RPMI7951 (cell line): ENCODE data around the gene HECTD4. TPM values are rescaled to one million over a fixed set of nuclear protein-coding genes. Genes with fewer than 3 reads are reported as not detected.

ENCODE experiments used
- DNase-seq: peaks from one replicate; pipeline ENCODE4 v3.0.0-alpha.2; 2012; ENCODE audit warnings: low read depth
- total RNA-seq: library from RNA; depleted of rRNA; stranded (reverse); fragments of >200 nt; shearing (Covaris generic); gene quantifications from 2 replicates; pipeline ENCODE4 v1.2.3, GENCODE V29; 2014

Gene HECTD4
- total RNA-seq, 1 experiment from 2014 or later, result 5.8 TPM

DNA sequence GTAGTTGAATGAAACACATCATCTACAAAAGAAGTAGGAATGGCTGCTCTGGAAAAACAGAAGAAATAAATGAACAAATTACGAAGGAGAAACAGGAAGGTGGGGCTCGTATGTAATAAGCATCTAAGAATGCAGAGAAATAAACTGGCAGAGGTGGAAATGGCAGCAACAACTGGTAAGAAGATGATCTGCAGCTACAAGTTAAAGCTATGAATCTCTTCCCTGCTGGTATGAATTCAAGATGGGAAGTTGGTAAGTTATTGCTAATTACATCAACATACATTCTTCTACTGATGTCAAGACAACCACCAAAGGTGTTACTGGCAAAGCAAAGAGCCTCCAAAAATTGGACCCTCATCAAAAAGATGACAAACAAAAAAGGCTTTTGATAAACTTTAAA lies 59.8 kb downstream of the HECTD4 start:
- no peak for DNase-seq

DNA sequence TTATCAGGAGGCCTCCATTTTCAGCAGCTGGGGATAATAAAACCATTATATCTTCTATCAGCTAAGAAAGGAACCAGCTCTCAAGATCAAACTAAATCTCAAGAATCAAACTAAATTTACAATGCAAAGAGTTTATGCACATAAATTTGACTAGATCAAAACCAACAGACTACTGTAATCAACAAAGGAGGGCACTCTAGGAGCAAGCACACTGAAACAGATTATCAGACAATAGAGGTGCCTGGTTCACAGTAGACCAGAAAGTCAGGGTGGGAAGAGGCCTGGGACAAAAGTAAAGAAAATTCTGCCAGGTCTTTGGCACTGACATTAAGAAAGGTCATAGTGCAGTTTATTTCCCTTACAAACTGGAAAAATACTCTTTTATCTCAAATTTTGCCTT lies 61.0 kb downstream of the HECTD4 start:
- DNase-seq, result no peak

DNA sequence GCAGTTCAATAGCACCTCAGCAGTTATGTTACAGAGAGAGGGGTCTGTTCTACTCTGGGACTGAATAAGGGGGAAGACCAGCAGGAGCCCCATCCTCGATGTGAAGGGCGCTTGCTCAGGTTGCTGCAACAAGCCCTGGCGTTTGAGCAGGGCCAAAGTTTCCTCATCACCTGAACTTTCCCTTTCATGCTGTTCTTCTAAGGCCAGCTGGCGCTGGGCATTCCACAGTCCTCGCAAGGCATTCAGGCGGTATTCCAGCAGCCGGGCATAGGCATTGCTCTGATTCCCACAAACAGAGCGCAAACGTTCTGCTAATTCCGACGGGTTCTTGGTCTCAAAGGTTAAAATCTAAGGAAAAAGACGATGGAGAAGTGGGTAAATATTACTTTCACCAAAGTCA lies 62.8 kb downstream of the HECTD4 start:
- DNase-seq, result no peak

DNA sequence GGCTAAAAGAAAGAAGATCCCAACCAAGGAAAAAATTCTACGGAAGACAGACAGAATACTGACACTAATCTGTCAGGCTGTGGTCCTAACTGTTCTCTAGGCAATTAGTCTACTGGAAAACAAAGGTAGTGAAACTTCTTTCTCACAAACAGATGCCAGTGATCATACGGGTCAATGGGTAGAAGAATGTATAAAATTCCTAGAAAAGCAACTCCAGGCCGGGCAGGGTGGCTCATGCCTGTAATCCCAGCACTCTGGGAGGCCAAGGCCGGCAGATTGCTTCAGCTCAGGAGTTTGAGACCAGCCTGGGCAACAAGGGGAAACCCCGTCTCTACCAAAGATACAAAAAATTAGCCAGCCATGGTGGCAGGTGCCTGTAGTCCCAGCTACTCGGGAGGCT lies 64.8 kb downstream of the HECTD4 start:
- DNase-seq, result no peak

DNA sequence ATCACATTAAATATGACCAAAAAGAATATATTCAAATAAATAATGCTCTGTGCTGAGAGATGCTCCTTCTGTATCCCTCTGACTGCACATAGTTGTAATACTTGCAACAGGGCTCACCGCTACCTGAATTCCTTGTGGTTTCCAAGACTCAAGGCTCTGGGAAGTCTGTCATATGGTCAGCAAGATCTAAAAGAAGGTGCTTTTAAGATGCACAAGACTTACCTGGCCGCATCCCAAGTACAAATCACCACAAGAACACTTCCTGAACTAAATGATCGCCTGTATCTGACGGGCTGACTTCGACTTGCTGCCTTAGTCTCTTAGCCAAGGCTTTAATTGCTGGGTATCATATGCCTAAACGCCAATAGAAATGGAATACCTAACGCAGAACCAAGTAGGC lies 67.2 kb downstream of the HECTD4 start:
- no peak for DNase-seq

DNA sequence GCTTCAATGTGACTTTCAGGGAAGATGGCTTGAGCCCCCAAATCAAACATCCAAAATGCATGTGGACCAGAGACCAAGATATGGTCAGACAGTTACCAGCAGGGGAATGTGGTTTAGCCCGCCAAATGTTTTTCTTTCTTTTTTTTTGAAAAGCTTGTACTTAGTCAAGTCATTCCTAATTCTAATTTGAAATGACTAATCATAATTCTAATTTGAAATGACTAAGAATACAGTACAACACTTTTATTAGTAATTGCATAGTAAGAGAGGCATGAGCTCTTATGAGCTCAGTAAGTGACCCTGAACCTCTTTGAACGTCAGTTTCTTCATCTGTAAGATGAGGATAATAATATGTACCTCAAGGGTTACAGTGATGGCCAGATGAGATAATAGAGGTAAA lies 72.4 kb downstream of the HECTD4 start:
- no peak for DNase-seq

DNA sequence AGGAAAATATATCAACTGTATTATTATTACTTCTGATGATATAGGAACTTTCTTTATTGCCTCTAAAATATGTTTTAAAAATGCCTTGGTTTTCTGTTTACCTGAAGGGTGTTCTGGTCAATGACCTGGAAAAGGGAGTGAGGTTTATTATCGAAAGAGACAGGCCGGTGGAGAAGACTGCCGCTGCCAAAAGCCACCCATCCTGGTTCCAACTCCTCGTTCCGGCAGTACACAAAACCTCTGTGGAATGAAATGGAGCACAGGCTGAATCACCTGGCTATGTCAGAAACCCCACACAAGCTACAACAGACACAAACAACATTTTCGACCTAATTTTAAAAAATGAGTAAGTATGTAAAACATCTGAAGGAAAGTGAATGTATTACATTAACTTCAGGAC lies 73.6 kb downstream of the HECTD4 start:
- no peak for DNase-seq

DNA sequence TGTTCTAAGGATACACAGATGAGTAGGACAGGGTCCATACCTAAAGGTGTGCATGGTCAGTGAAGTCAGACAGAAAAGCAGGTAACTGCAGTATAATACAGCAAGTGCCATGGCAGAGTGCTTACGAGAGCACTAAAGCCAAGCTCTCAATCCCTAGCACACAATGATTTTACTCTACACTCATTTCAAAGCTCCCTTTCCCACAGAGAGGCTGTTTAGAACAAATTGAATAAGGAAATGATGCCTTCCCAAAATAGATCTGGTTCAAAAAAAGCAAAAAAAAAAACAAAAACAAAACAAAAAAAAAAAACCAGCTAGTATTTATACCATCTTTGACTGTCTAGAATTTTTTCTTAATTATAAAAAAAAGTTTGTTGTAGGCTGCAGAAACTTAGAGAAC lies 74.1 kb downstream of the HECTD4 start:
- no peak for DNase-seq

DNA sequence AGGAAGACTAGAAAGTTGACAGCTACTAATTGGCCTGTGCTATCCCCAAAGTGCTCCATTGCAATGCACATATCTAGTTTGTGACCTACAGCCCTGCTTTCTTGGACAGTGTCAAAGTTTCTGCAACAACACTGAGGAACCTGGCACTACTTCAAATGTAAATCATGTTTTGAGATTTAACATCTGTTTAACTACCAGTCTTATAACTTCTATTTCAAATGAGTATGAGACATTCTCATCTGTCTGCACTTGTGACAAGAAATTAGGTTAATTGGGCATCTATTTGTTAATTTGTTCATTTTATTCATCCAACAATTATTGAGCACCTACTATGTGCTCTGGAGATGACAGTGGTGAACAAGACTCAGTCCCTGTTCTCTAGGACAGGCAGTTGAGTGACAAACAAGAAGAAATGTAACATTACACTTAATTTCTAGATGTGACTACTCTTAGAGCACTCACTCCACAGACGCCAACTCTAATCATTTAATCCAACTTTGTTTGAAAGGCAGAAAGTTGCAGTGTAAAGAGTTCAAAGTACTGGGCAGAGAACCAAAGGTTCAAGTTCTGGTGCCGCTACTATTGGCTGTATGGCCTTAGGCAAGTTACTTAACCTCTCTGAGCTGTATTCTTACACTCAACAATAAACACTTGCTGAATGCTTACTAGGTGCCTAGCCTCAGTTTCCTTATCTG lies 74.8 kb downstream of the HECTD4 start:
- no peak for DNase-seq

DNA sequence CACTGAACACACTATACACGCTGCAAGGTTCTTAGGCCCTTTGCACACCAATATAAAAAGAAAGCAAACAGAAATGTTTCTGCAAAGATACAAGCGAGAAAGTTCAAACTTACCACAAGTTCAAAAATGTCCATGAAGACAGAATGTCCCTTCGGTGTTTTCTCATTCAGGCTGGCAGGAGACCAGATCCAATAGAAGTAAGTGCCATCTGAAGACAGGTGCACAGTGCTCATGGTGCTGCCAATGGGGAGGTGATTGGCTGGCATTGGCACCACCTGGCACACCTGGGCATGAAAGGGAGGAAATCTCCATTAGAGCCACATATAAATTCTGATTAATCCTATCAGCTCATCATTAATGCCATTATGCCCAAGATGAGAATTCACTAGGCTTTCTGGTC lies 76.3 kb downstream of the HECTD4 start:
- no peak for DNase-seq

DNA sequence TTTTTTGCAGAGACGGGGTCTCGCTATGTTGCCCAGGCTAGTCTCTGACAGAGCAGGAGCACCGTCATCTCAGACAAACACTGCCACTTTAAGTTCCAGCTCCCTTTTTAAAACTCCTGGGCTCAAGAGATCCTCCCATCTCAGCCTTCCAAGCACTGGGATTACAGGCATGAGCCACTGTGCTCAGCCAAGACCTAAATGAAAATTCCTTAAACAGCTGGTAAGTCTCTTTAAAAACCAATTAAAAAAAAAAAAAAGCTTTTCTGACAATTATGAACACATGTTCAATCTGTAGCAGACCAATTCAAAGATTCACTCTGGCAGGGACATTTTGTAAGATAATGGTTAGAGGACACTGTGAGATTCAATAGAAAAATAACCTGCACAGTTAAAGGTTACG lies 77.8 kb downstream of the HECTD4 start:
- DNase-seq, result no peak

DNA sequence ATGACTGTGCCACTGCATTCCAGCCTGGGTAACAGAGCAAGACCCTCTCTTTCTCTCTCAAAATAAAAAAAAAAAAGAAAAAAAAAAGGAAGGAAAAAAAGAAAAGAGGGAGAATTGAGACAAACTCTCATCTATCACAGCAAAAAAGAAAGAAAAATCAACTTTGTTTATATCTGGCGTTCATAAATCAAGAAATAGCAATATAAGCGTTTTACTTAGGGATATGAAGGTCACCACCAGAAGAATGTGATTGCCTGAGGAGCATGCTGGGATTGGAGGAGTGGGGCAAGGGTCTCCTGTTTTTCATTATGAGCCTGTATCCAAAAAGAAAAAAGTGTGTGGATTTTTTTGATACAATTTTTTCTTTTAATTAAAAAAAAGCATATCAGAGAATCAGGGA lies 78.4 kb downstream of the HECTD4 start:
- DNase-seq, result no peak

DNA sequence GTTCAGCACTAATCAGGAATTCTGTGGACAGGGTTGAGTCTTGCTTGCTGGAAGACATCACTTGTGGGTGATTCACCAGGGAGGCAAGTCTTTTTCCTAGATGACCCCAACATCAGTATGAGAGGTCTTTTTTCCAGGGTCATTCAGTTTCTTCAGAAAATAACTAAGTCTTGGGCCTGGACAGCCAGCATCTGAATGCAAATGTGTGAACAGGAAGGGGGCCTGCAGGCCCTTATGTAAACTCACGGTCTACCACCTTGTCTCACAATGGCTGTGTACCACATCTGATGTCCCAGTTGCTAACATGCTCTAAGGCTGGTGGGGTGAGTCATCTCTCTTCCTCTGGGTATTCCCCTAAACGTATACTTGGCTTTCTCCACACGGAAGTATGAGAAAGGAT lies 79.2 kb downstream of the HECTD4 start:
- DNase-seq, result peak; percentile 87

DNA sequence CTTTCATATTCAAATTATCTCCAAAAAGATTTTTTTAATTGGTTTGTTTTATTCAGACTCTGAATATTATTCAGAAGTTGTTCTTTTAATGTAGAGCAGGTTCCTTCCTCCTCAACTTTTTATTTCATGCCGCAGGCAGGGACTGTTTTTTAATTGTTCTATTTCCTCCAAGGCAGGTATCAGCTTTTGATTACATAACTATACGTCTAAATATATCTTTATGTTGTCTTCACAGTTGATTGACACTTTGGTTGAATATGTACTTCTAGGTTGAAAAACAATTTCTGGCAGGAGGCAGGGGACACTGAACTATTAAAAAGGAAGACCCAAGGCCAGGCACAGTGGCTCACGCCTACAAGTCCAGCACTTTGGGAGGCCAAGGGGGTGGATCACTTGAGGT lies 82.5 kb downstream of the HECTD4 start:
- DNase-seq, result no peak

DNA sequence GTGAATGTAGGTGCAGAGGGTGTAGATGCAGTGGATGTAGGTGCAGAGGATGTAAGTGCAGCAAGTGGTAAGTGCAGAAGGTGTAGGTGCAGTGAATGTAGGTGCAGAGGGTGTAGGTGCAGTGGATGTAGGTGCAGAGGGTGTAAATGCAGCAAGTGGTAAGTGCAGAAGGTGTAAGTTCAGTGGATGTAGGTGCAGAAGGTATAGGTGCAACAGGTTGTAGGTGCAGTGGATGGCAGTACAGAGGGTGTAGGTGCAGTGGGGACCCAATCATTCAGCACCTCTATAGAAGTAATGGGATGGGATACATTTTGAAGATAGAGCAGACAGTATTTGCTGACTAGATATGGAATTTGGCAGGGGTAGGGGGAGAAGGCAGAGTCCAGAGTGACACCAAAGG lies 85.0 kb downstream of the HECTD4 start:
- DNase-seq, result no peak

DNA sequence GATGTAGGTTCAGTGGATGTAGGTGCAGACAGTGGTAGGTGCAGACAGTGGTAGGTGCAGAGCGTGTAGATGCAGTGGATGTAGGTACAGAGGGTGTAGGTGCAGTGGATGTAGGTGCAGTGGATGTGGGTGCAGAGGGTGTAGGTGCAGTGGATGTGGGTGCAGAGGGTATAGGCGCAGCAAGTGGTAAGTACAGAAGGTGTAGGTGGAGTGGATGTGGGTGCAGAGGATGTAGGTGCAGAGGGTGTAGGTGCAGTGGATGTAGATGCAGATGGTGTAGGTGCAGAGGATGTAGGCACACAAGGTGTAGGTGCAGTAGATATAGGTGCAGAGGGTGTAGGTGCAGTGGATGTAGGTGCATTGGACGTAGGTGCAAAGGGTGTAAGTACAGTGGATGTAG lies 86.0 kb downstream of the HECTD4 start:
- DNase-seq, result no peak

DNA sequence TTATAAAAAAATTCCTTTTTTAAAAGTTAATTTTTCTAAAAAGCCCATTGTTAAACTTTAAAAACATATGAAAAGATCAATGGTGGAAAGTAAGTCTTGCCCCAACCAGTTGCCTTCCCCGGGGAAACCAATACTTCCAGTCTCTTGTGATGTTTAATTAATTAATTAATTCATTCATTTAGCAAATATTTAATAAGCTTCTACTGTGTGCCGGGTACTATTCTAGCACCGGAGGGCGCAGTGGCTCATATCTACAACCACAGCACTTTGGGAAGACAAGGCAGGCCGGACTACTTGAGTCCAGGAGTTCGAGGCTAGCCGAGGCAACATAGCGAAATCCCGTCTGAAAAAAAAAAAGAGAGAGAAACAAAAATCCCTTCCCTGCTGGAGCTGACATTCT lies 87.4 kb downstream of the HECTD4 start:
- DNase-seq, result peak; percentile 6

DNA sequence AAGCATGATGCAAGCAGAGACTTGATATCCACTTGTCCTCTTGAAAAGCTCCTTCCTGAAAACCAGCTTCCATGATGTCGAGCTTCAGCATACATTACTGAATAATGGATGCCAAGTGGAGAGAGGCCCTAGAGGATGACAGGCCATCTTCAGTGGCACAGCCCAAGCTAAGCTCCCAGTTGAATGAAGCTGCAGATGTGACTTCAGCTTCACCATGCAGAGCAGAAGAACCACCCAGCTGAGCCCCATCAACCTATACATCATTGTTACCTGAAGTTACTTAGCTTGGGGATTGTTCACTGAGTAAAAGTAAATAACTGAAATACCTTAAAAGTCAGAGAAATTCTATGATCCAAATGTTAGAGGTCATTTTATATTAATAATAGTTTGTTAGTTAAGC lies 93.6 kb downstream of the HECTD4 start:
- no peak for DNase-seq

DNA sequence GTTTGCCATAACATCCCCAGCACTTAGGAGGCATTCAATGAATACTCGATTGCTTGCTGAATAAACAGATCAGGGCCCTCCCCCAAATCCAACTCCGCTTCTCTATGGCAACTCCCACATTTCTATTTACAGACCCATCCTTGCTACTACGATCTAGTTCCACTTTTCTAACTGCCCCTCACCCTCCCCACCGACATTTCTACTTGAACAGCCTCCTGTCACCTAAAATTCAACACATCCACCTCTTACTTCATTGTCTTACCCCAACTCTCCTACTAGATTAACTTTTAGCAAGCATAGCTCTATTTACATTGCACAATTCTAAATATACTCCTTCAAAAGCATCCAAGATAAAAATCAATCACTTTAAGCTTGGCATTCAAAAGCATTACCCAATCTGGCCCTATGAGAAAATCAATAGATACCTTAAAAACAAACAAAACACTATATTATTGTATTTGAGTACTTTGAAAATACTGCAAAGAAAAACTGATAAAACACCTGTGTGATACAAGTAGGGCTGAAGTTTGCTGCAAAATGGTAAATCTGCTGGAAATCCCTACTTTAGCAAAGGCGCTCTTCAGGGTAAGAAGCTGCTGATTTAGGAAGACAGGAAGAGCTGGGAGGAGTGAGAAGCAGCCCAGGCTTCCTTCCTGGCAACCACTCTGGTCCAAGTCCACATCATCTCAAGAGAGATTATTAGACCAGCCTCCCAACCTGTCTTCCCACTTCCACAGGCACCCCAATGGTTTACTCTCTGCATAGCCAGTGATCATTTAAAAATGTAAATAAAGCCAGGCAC lies 96.4 kb downstream of the HECTD4 start:
- DNase-seq, result no peak

DNA sequence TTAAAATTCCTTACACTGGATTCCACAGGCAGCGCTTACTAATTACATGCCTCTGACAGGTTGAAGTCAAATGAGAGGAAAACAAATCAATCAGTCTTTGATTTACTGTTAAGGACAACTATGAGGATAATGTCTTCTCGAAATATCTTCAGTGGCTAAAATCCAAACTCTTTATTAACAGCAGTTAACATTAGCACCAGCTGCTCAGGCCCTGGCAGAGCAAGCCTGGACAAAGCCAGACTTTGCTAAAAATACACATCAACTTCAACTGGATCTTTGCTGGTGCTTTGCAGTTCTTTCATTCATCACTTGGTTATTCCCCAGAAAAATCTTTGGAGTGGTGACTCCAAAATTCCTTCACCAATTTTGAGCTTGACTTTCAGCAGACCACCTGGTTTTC lies 98.7 kb downstream of the HECTD4 start:
- no peak for DNase-seq

DNA sequence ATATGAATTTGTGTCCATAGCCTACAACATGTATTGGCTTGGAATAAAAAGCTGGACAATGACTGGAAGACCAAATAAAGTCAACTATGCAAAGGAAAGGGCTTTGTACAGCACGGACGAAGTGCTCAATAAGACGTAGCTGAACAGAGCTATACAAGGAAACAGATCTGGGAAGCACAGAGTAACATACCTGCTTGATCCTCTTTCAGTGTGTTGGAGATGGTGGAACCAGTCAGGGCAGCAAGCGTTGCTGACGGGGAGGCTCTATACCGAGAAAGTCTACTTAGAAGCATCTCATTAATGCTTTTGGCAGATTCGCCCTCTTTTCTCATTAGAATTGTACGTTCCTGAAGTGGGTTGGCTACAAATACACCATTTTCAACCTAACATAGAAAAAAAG lies 99.3 kb downstream of the HECTD4 start:
- DNase-seq, result no peak

DNA sequence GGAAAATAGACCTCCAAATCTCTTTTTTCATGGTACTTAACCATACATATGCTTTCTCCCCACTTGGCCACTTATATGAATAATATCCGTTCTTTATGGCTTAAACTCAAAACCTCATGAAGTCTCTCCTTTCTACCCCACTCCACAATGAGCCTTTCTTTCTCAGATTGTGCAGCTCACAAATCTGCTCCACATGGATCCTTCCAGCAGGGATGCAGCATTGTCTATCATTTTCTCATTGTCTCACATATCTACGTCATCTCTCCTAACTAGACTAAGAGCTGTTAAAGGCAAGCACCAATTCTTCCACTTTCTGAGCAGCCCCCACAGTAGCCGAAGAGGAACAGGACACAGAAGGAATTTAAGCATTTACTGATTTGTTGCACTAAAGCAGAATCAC lies 106.4 kb downstream of the HECTD4 start:
- no peak for DNase-seq

DNA sequence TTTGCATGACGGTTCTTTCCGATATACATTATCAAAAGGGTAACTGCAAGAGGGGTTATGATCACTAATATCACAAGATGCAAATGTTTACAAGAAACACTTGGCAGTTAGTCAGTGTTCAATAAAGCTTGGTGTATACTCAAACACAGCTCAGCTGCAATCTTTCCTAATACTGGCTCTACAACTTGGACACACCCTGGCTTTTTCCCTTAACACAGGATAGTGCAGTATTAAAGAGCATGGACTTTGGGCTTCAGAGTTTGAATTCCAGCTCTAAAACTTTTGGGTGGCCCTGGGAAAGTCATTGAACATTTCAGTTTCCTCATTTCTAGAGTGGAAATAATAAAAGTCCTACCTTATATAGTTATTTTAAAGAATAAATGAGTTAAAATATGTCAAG lies 107.0 kb downstream of the HECTD4 start:
- no peak for DNase-seq

DNA sequence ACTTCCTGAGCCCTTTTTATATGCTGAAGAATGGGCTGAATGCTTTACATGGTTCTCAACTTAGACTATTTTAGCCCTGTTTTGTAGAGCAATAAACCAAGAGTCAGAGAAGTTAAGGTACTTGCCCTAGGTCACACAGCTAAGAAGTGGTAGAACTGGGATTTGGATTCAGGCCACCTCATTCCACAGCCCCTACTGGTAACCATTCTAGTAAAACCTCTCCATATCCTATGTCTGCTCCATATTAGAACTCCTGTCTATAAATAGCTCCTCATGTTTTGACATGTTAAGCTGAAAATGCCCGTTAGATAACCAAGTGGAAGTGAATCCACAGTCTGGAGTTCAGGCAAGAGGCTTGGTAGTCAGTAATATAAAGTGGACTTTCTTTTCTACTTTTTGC lies 111.6 kb downstream of the HECTD4 start:
- no peak for DNase-seq
